GM21381 (cell line): ENCODE data around the gene TMPRSS4.

Experiments
- ATAC-seq: cut with Tn5 transposase; IDR thresholded peaks from one replicate; pipeline ENCODE4 v1.9.1; 2021; ENCODE audit warnings: mild to moderate bottlenecking, moderate library complexity; ENCODE audit not compliant: unreplicated experiment

Gene TMPRSS4

DNA sequence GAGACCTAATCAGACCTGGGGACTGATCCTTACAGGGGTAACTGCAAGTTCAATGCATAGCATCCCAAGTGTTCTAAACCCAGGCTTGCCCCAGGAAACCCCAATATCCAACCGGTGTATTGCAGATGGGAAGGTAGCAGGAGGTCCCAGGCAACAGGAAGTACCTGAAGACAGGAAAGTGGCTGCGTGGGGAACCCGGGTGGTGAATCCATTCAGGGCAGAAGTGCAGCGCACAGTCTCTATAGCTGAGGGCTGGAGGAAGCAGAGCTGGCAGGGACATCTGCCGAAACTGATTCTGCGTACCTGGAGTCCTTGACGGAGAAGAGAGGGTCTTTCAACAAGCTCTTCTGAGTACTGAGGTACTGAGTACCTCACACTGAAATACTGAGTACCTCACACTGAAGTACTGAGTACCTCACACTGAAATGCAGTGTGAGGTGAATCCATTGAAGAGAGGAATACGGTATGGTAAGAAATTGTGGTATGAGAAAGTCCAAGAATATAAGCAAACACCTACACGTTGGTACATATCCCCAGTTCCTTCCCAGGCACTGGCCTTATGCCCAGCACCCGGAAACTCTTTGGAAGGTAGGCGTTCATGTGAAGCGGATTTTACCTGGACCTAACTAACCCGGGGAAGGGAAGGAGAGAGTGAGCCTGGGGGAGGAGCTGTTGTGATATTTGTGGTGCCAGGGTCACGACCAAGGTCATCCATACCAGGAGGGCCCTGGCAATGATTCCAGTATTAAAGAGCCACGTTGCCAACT lies 55.7 kb downstream of the TMPRSS4 start:
- ATAC-seq: no peak

DNA sequence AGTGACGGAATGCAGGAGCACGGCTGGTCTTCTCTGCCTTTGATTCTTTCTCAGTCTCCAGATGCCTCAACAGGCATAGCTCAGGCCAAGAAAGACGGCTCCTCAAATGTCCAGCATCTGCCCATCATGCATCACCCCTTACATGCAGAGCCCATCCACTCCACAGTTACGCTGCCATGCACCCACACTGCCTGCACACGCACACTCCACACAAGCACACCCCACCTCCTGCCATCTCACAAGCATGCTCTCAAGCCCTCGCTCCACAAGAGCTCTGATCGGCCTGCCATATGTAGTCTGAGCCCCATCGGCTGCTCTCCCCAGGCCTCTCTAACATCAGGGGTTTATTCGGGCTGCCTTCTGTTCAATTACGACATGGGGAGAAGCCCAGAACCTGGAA lies 56.9 kb downstream of the TMPRSS4 start:
- ATAC-seq: no peak

DNA sequence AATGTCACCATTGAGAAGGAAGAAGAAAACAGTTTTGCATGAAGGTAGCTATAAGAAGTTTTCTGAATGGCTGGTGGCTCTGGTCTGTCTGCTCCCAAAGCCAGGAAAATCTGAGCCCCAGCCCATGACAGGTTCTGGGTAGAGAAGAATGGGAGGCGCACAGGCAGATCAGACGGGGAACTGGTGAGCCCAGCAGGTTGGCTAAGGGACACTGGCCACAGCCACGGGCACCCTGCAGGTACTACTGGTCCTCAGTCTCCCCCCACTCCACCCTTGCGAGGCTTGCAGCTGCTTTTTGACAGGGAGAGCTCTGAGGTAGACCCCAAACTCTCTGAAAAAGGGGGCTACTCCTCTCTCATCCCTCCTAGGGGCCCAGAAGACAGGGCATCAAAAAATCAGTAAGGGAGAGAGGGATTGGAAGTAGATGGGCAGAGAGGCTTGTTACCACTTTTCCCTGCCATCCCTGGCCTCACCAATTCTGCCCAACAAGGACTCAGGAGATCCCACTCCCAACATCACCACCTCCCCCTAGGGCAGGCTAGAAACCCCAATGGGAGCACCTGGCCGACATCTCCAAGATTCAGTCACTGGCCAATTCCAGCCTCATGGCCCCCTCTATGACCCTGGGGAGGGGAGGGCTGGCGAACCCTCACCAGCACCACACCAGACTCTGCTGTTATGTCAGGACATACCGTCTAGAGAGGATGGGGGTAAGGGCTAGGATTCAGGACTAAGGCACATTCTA lies 58.3 kb downstream of the TMPRSS4 start:
- ATAC-seq: no peak

DNA sequence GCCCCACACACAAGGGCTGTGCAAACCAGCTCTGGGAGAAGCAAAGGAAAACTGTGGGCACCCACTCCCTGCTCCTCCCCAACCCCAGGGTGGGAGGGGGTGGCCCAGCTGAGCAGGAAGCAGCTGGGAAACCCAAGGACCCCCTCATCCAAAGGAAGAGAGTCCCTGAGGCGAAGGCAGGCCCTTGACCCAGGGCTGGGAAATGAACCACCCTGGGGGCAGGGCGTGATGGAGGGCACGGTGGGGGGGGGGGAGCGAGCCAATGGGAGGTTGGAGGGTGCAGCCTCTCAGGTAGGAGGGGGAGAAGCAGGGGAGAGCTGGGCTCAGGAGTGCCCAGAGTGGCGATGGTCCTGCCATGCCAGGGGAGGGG lies 58.9 kb downstream of the TMPRSS4 start:
- no peak for ATAC-seq

DNA sequence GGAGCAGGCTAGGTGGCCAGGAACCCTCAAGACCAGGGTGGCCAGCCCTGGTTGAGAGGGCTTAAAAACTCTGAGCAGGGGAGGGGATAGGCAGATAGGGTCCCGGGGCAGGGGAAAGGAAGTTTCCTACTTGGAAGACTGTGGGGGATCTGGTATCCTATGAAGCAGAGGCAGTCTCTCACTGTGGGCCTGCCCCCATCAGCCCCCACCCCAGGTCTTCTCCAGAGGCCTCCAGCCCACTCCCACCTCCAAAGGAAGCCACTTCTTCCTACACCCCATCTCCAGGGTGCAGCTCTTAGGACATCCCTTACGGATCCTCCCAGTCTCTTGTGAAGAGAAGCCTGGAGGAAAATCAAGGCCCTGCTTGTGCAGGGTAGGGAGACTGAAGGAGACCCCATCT lies 59.5 kb downstream of the TMPRSS4 start:
- no peak for ATAC-seq

DNA sequence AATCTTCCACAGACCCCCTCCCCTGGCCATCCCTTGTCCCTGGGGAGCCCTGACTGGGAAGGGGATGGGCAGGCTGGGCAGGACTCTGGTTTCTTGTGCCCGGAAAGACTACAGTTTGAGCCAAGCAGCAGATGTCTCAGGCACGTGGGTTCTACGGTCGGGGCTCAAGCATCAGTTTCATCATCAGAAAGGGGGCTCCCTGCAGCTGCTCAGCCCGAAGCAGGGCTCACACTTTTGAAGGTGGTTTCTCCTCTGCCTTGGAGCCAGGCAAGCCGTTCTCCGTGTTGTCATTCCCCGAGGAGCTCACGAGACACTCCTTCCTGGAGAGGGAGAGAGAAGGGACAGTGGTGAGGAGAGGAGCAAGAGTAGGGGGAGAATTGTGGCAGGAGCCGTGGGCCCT lies 59.9 kb downstream of the TMPRSS4 start:
- no peak for ATAC-seq

DNA sequence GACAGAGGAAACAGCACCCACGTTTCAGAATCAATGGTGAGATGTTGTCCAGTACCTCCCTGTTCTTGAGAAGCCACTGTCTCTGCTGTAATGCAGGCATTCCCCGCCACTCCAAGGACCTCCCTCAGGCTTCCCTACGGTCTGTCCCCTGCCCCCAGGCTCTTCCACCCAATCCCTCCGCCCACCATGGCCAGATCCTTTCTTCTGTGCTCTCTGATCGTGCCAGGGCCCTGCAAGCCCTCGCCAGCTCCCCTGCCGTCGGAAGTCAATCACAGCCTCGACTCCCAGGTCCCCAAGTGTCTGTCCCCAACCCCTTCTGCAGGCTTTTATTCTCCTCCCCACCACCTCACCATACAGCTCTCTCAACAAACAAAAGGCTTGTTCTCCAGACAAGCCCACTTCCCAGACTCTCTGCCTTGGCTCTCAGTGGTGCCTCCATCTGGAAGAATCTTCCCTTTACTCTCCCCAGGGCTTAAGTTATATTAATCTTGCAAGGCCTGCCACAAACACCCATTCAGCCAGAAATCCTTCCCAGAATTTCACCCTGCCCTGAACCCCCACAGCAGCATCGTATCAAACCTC lies 62.1 kb downstream of the TMPRSS4 start:
- no peak for ATAC-seq

DNA sequence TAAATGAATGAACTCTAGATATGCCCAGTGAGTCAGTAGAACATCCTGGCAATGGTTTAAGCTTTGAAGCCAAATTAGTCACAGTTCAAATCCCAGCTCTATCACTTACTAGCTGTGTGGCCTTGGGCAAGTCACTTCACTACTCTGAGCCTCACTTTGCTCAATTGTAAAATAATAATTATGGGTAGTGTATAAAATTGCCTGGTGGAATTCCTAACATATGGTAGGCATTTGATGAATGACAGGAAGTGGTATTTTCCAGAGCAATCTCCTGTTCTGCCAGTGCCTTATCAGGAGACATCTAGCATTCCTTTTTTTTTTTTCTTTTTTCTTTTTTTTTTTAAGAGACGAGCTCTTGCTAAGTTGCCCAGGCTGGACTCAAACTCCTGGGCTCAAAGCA lies 62.7 kb downstream of the TMPRSS4 start:
- ATAC-seq: no peak

DNA sequence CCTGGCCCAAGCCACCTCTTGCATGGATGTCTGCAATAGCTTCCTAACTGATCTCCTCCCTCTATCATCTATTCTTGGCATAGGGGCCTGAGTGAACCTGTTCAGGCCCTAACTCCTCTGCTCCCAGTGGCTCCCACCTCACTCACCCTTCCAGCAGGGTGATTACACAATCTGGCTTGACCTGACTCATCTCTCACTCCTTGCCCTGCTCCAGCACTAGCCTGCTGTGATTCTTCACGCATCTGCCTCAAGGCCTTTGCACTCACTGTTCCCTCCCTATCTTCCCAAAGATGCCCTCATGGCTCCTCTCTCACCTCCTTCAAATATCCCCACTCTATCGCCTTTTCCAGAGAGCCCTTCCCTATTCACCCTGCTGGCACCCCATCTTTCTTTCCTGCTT lies 65.2 kb downstream of the TMPRSS4 start:
- ATAC-seq: no peak

DNA sequence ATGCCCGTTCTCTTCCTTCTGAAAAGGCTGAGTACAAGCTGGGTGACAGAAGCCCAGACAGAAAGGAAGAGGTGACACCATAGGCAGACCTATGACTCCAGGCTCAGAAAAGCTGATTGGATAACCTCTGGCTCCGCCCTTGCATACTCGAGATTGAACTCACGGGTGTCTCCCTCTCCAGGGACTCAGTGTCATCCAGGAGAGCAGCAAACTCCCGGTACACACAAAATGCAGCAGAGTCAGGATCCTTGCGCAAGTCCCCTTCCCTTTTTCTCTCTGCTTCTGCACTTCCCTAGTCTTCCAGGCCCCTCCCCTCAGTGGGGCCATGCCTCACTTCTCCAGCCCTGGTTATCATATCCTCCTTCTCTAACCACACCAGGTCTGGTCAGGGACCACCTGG lies 65.9 kb downstream of the TMPRSS4 start:
- no peak for ATAC-seq

DNA sequence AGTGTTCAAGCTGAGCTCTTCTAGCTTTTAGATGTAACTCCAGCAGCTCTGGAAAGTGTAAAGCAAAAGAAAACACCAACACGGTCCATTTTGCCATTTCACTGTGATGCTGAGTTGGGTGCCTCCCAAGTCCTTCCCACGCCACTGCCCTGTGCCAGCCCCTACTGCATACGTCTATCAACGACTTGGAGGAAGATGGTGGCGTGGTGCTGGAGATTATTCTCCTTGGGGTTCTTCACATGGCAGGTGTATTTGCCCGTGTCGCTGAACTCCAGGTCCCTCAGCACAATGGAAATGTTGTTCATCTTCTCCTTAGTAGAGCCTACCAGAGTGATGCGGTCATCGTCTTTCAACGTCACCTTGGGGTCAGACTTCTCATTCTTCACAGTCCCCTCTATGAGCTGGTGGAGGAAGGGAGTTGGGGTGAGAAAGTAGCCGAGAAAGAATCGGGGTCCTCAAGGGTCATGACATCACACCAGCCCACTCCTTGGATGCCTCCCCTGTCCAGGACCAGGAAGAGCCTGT lies 66.8 kb downstream of the TMPRSS4 start:
- no peak for ATAC-seq

DNA sequence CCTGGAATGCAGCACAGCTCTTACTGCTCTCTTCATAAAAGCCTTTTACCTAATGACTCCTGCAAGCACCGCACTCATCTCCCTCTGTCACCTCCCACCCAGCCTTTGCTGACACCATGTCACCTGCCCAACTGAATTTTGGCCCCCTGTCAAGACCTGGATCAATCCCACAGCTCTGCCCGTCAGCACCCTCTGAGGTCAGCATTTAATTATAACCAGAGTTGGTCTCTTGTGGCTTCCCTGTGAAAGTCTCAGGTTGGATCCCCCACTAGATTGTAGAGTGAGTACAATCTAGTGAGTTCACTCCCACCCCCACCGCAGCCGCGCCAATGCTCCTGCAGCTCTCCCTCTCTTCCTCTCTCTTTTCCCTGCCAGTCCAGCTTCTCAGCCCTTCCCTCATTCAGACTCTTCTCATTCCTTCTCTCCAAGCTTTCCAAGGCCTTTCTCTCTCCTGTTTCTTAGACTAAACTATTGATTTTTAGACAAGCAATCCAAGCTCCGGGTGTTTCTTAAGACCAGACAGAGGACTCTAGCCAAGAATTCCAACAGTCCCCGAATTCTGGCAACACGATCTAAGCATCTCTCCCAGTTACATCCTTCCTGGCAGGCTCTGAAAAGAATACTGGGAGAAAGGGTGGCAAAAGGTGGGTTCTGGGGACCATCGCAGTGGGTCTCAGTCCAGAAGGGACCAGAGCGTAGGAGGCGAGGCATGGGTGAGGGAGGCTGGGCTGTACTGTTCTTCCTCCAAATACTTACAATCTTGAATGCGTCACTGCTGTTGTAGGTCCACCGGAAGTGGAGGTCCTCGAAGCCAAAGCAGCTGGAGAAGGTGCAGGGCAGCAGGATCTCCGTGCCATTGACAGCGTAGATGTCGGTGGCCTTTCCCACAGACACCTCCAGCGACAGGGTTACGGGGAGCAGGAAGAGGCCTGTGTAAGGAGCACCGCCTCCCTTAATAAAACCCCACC lies 67.7 kb downstream of the TMPRSS4 start:
- ATAC-seq: no peak

DNA sequence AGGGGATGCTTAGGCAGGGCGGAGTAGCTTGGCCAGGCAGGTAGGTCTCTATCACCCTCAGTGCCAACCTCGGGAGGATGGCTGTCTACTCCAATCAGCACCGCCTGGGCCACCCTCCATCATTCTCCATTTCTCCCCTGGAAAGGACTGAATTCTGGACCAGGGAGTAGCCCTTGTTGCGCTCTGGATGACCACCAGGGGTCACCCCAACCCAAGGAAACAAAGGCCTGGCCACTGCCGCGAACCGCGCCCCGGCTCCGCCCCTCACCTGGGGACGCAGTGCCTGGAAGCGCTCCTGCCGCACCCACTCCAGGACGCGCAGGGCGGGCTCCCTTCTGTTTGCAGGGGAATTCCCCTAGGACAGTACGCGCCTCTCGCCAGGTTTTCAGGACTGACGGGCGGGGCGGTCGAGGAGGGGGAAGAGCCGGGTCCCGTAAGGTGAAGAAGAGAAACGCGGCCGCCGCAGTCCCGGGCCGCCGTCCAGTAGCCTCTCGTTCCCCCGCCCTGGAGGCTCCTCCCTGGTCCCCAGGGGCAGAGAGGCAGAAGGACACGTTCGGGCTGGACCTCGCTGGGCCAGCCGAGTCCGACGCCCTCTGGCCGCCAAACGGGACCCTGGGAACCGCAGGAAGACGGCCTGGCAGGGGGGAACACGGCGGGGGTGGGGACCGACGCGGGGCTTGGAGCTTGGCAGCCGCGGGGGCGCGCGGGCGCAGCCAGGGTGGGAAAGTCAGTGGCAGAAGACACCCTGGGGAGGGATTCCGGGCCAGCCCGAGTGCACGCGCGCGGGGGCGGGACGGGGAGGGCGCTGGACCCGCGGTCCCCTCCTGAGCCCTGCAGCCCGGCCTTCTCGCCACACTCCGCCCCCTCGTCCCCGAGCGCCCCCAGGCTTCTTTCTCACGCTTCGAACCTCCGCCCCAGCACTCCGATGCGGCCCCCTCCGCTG lies 68.7 kb downstream of the TMPRSS4 start:
- ATAC-seq: no peak

DNA sequence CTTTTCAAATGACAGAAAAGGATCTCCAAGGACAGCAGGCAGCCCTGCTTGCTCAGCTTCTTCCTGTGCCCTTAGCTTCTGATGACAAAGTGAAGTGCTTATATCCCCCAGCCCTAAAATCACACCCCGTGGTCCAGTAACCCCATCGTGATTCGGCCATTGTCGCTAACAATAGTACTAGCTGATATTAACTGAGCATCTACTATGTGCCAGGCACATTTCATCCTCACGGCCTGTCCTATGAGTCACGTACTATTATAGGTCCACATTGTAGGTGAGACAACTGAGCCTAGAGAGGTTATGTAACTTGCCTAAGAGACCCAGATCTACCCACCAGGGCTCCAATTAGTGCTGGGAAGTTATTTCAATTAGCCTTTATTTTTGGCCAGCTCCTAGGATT lies 69.7 kb downstream of the TMPRSS4 start:
- ATAC-seq: no peak

DNA sequence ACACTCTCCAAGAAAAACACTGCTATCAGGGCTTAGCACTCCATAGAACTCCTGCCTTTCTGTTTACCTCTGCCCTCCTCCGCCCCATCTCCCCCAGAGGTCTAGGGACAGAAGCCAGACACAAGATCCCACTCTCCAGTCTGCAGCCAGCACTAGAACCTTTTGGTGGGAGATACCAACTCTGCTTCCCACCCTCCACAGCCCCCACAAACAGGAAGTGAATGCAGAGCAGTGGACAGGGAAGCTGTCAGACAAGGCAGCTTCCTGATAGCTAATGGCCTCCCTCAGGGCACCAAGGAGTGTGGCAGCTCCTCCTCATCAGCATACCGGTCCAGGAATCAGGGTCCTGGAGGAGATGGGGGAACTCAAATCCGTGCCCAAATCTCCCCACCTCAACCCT lies 70.6 kb downstream of the TMPRSS4 start:
- no peak for ATAC-seq

DNA sequence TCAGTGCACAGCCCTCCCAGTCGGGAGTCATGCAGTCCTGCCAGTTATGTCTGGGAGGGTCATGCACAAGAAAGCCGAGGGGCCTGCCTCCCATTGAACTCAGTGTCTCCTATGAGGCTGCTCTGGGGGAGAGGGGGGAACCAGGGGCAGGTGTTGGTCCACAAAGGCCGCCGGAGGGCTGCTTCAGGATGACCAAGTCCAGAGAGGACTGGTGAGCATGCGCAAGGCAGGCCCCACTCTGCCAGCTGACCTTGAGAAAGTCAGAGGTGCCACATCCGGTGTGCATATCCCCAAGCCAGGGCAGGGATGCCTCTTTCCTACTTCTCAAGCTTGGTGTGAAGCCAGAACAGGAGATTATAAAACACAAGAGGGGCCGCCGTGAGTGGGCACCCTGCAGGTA lies 71.4 kb downstream of the TMPRSS4 start:
- no peak for ATAC-seq

DNA sequence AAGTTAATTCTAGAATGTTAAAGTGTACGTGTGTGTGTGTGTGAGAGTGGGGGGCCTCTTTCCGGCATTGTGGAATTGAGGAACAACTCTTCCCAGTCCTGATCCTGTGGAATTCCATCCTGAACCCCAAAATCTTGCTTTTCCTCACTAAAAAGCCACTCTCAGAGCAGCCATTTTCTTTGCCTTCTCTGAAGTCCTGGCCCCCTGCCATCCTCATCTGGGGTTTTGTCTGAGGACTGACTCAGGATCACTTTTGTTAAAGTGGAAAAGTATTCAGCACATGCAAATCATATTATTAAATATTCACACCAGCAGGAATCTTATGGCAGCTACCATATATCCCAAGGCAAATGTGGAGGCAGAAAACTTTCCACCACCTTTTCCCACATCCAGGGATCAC lies 72.0 kb downstream of the TMPRSS4 start:
- ATAC-seq: no peak

DNA sequence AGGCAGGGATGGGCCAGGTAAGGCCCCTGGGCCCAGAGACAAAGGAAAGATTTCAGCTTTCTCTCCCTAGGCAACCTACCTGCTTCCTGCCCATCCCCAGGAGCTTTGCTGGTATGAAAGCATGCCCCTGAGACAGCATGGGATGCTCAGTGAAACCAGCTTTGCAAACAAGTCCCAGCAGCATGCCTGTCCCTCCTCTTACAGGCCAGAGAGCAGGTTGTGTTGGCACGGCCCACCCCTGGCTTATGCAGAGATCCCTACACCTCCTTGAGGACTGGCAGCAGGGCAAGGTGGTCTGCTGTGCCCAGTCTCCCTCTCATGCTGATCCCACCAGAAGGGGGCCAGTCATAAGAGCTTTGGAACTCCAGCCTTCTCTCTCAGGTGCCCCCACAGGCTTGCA lies 72.6 kb downstream of the TMPRSS4 start:
- no peak for ATAC-seq

DNA sequence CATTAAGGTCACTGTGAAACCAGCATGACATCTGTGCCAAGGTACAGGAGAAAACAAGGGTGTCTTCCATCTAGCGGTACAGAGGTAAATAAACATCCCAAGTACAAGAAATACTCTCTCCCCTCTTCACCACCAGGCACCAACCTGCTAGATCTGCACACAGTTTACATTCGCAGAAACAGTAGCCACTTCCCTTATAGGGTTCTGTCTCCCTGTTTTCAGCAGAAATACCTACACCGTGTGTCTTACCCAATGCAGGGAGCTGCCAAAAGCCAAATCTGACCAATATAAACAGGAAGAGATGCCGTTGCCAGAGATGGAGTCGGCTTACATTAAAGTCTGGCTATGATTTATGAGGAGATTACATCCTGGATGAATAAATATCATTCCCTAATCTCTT lies 74.6 kb downstream of the TMPRSS4 start:
- no peak for ATAC-seq

DNA sequence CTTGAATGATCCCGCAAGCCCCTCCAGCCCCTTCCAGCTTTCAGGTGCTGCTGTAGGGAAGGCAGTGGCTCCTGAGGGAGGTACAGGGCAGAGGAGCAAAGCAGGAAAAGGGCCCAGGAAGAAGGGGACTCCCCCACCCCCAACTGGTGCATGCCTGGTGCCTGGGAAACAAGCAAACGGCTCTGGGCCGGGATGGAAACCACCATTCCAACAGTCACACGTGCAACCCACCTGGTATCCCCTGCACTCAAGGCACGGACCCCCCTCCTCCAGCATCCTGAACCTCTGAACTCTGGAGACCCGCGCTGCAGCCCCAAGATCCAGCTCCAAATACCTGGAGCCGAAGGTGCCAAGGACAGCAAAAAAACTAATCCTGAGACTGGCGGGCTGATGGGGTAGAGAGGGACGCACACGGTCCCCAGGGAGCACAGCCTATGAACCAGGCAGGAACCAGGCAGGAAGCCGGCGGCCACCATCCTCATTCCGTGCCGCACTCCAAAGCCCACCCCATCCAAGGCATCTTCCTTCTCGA lies 75.2 kb downstream of the TMPRSS4 start:
- no peak for ATAC-seq
